Measurements from ENCODE around the gene AKNA. TPM values are rescaled to one million over a fixed set of nuclear protein-coding genes. Genes with fewer than 3 reads are reported as not detected.

The AKNA gene
- total and polyA plus RNA-seq, 9 donors = 7.0 to 14.6 (median 10.1) TPM

DNA sequence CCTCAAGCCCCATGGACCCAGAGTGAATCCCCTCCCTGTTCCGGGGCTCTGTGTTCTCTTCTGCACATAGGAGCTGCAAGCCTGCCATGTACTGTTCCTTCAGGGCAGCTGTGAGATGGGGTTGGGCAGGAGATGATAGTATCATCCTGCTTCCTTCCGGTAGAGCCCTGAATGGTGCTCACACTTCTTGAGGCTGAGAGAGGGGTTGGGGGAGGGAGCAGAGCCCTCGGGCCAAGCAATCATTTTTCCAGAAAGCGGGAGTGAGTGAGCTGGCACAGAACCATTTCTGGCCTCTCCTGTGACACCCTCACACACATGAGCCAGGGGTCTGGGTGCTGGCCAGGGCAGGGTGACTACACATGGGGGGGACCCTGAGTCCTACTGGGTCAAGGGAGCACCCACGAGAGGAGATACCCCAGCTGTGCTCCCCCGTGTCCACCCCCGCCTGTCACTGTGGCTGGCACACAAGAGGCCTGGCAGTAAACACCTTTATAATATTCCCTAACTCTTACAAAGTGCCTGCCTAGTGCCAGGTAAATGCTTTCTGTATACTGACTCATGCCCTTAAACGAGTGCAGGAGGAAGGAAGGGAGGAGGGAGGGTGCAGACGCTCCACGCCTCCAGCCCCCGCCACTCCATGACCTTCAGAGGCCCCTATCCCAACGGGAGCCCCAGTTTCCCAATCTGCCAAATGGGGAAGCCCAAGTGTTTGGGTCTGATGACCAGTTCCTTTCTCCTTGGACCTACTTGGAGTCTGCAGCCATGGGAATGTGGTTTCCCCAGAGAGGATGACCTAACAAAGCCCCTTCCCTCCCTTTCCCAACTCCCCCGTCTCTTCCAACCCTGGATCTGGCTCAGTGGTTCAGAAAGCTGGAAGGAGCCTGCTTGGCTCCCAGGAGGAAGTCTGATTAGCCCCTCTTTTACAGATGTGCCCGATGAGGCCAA, 15.5 kb downstream of the AKNA start:
- peak; percentile 49 for DNase-seq

DNA sequence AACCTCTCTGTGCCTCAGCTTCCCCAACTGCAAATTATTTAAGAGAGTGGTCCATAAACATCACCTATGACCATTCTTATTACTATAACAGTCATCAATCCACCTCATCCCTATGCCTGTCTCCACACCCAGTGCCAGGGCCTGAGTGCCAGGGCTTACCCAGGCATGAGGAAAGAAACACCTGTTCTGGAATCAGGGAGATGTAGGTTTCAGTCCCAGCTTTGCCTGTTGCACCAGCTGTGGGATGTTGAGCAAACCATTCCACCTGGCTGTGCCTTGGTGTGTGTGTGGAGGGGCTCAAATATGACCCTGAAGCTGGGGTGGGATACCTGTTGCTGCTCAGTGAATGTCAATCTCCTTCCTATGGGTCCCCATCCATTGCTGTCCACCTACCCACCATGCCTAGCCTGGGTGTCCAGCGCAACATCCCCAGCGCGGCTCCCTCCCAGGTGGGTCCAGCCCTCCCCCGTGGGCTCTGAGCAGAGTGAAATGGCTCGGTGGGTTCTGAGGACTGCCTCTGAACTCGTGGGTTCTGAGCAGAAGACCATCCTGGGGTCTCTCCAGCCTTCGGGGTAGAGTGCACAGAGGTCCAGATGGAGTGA, 16.3 kb downstream of the AKNA start:
- peaks cover 36% of the 10 kb centered on the region for H3K4me1 ChIP-seq (ENCODE audit: control insufficient read depth, insufficient read depth, low read length)
- no peak overlapping the region for H3K27ac ChIP-seq (ENCODE audit: low read length)
- 78% methylated on average over 7 of the region's 7 CpGs for WGBS (ENCODE audit: insufficient coverage)
- DNase-seq = no peak
- no peaks in the 10 kb centered on the region for H3K9me3 ChIP-seq (replicated peaks; ENCODE audit: control insufficient read depth, low read depth, low read length)
- no peaks in the 10 kb centered on the region for H3K27me3 ChIP-seq (ENCODE audit: control insufficient read depth, insufficient read depth, low read length)
- peaks cover 39% of the 10 kb centered on the region for H3K36me3 ChIP-seq (ENCODE audit: control insufficient read depth, insufficient read depth, low read length)
- no peak overlapping the region for H3K4me3 ChIP-seq (ENCODE audit: low read length)

More for the DNA sequence above, 15.5 kb downstream of the AKNA start:
- peaks cover 44% of the 10 kb centered on the region for H3K36me3 ChIP-seq (ENCODE audit: control insufficient read depth, insufficient read depth, low read length)
- H3K9me3 ChIP-seq (replicated peaks; ENCODE audit: control insufficient read depth, low read depth, low read length) = no peaks in the 10 kb centered on the region
- H3K27me3 ChIP-seq (ENCODE audit: control insufficient read depth, insufficient read depth, low read length) = no peaks in the 10 kb centered on the region
- H3K4me1 ChIP-seq (ENCODE audit: control insufficient read depth, insufficient read depth, low read length) = peaks cover 36% of the 10 kb centered on the region
- H3K27ac ChIP-seq (ENCODE audit: low read length) = peak overlapping the region; percentile 35
- 11% methylated on average over 2 of the region's 14 CpGs for WGBS (ENCODE audit: insufficient coverage)
- H3K4me3 ChIP-seq (ENCODE audit: low read length) = no peak overlapping the region

DNA sequence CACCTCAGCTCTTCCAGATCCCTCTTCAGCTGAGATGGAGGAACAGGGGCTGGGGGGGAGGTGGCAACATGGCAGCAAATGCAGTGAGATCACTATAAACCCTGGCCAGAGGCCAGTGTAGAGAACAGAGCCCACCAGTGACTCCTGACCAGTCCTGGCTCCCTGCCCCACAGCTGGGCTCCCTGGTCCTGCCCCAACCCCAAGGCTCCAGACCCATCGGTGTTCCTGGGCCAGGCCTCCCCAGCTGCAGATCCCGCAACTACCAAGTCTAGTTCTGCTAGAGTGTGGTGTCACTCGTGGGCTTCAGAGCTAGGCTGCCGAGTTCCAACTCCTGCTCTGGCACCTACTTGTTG, 16.8 kb downstream of the AKNA start:
- H3K27ac ChIP-seq (ENCODE audit: low read length) = no peak overlapping the region

DNA sequence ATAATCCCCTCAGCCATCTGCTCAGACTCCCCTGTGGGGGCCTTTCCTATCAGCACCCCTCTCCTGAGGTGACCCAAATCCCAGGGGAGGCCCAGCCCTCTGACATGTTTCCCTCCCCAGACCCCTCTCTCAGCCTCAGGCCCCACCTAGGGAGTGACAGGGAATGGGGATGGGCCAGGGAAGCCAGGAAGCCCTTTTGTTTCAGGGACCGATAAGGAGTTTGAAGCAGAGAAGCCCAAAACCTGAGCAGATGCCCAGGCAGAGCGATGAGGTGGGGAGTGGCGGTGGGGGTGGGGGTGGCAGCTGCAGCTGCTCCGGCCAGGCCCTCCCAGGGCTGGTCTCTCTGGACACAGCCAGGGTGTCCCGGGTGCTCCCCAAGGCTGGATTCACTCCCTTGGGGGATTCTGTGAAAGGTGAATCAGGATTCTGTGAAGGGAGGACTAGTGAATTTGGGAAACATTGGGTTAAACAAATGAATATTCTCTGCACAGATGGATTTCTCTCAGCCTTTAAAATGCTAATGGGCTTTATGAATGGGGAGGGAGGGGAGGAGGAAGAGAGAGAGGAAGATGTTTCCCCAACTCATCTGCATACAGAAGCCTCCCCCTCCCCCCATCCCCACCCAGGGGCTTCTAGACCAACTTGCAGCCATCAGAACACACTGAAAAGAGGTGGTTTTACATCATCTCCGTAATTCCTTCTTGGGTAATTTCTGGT, 17.4 kb downstream of the AKNA start:
- DNase-seq = no peak

More for the DNA sequence above, 16.8 kb downstream of the AKNA start:
- 77% methylated on average over 3 of the region's 4 CpGs for WGBS (ENCODE audit: insufficient coverage)
- no peaks in the 10 kb centered on the region for H3K27me3 ChIP-seq (ENCODE audit: control insufficient read depth, insufficient read depth, low read length)
- peaks cover 36% of the 10 kb centered on the region for H3K4me1 ChIP-seq (ENCODE audit: control insufficient read depth, insufficient read depth, low read length)
- no peaks in the 10 kb centered on the region for H3K9me3 ChIP-seq (replicated peaks; ENCODE audit: control insufficient read depth, low read depth, low read length)
- H3K36me3 ChIP-seq (ENCODE audit: control insufficient read depth, insufficient read depth, low read length) = peaks cover 36% of the 10 kb centered on the region
- DNase-seq = no peak
- no peak overlapping the region for H3K4me3 ChIP-seq (ENCODE audit: low read length)

DNA sequence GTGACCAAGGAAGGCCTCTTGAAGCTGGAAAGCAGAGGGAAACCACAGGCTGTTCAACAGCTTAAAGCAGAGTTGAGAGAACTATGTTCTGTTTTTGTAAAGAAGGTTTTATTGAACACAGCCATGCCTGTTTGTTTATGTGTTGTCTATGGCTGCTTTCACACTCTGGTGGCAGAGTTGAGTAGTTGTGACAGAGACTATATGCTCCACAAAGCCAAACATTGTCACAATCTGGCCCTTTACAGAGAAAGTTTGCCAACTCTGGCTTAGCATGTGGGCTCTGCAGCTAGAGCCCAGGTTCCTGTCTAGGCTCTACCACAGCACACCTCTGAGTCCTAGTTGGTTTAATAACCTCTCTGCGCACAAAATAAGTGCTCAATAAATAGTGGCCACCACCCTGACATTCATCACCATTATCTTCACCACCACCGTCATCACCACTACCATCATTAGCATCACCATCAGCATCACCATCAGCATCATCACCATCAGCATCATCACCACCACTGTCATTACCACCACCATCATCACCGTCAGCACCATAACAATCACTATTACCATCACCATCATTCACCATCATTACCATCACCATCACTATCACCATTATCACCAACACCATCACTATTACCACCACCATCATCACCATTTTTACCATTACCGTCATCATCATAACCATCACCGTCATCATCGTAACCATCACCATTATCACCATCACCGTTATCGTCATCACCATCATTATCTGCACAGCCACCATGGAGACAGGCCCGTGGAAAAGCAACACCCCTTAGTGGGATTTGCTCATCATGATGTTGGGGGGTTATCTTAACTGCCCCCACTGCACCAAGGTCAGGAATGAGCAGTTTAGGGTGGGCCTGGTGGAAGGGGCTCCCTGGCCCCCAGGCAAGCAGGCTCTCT, 18.3 kb downstream of the AKNA start:
- no peaks in the 10 kb centered on the region for H3K9me3 ChIP-seq (replicated peaks; ENCODE audit: control insufficient read depth, low read depth, low read length)
- DNase-seq = no peak
- 100% methylated on average over 4 of the region's 9 CpGs for WGBS (ENCODE audit: insufficient coverage)
- no peak overlapping the region for H3K4me3 ChIP-seq (ENCODE audit: low read length)
- H3K27me3 ChIP-seq (ENCODE audit: control insufficient read depth, insufficient read depth, low read length) = no peaks in the 10 kb centered on the region
- H3K4me1 ChIP-seq (ENCODE audit: control insufficient read depth, insufficient read depth, low read length) = peaks cover 36% of the 10 kb centered on the region
- H3K36me3 ChIP-seq (ENCODE audit: control insufficient read depth, insufficient read depth, low read length) = peaks cover 40% of the 10 kb centered on the region
- H3K27ac ChIP-seq (ENCODE audit: low read length) = no peak overlapping the region

More for the DNA sequence above, 17.4 kb downstream of the AKNA start:
- peaks cover 36% of the 10 kb centered on the region for H3K36me3 ChIP-seq (ENCODE audit: control insufficient read depth, insufficient read depth, low read length)
- no peaks in the 10 kb centered on the region for H3K9me3 ChIP-seq (replicated peaks; ENCODE audit: control insufficient read depth, low read depth, low read length)
- peaks cover 36% of the 10 kb centered on the region for H3K4me1 ChIP-seq (ENCODE audit: control insufficient read depth, insufficient read depth, low read length)
- no peak overlapping the region for H3K27ac ChIP-seq (ENCODE audit: low read length)
- no peak overlapping the region for H3K4me3 ChIP-seq (ENCODE audit: low read length)
- no peaks in the 10 kb centered on the region for H3K27me3 ChIP-seq (ENCODE audit: control insufficient read depth, insufficient read depth, low read length)
- WGBS (ENCODE audit: insufficient coverage) = 64% methylated on average over 3 of the region's 6 CpGs

DNA sequence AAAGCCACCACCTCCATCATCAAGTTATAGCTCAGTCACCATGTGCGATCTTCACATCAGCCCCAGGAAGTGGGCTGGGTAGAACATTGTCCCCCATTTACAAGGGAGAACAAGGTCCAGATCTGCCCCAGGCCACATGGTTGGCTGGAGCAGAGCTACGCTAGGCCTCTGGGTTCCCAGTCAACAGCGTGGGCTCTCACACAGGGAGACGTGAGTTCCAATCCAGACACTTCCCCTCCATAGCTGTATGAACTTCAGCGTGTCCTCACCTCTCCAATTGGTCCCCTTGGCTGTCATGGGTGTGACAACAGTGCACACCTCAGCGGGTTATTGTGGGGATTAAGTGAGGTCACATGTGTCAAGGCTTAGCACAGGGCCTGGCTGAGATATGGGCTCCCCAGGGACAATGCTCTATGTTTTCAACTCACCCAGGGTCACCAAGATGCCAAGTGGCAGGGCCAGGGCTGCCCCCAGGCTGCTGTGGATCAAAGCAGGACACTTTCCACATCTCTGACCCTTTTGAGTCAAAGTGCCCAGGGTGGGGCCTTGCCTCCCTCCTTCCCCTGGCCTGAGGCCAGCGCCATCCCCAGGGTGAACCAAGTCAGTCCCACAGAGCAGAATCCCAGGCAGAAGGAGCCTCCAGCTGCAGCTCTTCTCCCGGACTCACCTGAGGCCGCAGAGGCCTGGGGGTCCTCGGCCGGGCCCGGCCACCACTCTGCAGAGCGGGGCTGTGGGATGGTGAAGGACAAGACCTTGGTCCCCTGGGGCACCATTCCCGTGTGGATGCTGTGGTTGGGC, 19.8 kb downstream of the AKNA start:
- peaks cover 45% of the 10 kb centered on the region for H3K36me3 ChIP-seq (ENCODE audit: control insufficient read depth, insufficient read depth, low read length)
- H3K9me3 ChIP-seq (replicated peaks; ENCODE audit: control insufficient read depth, low read depth, low read length) = no peaks in the 10 kb centered on the region
- no peak for DNase-seq
- no peak overlapping the region for H3K27ac ChIP-seq (ENCODE audit: low read length)
- 90% methylated on average over 7 of the region's 14 CpGs for WGBS (ENCODE audit: insufficient coverage)
- no peaks in the 10 kb centered on the region for H3K27me3 ChIP-seq (ENCODE audit: control insufficient read depth, insufficient read depth, low read length)
- H3K4me1 ChIP-seq (ENCODE audit: control insufficient read depth, insufficient read depth, low read length) = peaks cover 29% of the 10 kb centered on the region
- no peak overlapping the region for H3K4me3 ChIP-seq (ENCODE audit: low read length)

DNA sequence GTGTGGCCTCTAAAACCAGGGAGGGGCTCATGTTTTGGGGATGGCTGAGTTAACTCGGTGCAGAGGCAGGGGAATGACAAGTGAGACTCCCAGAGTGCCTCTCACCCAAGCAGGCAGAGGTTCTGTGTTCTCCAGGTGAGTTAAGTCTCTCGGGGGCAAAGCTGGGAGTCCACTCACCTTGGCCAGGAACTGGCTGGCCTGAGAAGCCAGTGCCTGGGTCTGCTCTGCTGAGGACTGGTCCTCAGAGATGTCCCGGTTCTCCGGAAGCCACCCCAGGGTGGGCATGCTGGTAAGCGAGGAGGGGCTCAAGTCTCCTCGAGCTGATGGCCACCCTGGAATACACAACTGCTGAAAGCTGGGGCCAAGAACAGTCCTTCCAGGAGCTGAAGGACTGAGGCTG, 20.4 kb downstream of the AKNA start:
- Histone ChIP-seq H3K36me3 (ENCODE audit: control insufficient read depth, insufficient read depth, low read length) (peaks cover 49% of the 10 kb centered on the region), H3K4me1 (ENCODE audit: control insufficient read depth, insufficient read depth, low read length) (peaks cover 23% of the 10 kb centered on the region), H3K9me3 (replicated peaks; ENCODE audit: control insufficient read depth, low read depth, low read length) (no peaks in the 10 kb centered on the region), H3K4me3 (ENCODE audit: low read length) (no peak overlapping the region), H3K27me3 (ENCODE audit: control insufficient read depth, insufficient read depth, low read length) (no peaks in the 10 kb centered on the region), H3K27ac (ENCODE audit: low read length) (peak overlapping the region; percentile 26)
- no peak for DNase-seq
- WGBS (ENCODE audit: insufficient coverage) = 86% methylated on average over 6 of the region's 6 CpGs

DNA sequence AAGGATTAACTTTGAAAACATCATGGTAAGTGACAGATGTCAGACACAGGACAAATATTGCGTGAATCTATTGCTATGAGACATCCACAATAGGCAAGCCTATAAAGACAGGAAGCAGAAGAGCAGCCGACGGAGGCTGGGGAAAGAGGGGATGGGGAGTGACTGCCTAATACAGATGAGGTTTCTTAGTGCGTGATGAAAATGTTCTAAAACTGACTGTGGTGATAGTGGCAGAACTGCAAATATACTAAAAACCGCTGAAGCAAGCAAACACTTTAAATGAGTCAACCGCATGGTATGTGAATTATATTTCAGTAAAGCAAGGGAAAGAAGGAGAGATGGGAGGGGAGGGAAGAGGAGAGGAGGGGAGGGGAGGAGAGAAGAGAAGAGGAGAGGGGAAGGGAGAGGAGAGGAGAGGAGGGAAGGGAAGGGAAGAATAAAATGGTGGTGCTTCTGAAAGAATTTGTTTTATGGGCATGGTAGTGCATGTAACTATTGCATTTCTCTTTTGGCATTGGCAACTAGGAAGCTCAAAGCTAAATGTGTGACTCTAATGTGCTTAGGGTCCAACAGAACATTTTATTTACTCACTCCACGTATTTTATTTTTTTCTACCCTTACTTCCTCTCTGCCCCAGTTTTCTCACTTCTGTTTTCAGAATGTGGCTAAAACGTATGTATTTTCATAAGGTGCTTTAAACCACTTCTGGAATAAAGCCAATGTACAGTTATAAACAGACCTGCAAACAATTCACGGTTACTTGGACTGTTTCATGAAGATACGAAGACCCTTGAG, 21.3 kb downstream of the AKNA start:
- H3K27me3 ChIP-seq (ENCODE audit: control insufficient read depth, insufficient read depth, low read length) = no peaks in the 10 kb centered on the region
- H3K27ac ChIP-seq (ENCODE audit: low read length) = no peak overlapping the region
- peaks cover 16% of the 10 kb centered on the region for H3K4me1 ChIP-seq (ENCODE audit: control insufficient read depth, insufficient read depth, low read length)
- DNase-seq = peak; percentile 67
- peaks cover 55% of the 10 kb centered on the region for H3K36me3 ChIP-seq (ENCODE audit: control insufficient read depth, insufficient read depth, low read length)
- 51% methylated on average over 3 of the region's 10 CpGs for WGBS (ENCODE audit: insufficient coverage)
- no peaks in the 10 kb centered on the region for H3K9me3 ChIP-seq (replicated peaks; ENCODE audit: control insufficient read depth, low read depth, low read length)
- no peak overlapping the region for H3K4me3 ChIP-seq (ENCODE audit: low read length)
